Measurements from ENCODE around the gene ERI3.

ERI3 gene

GRCh38 chr1:44313265-44313918 lies 41.7 kb downstream of the ERI3 start:
- no peak for ATAC-seq
- Mint-ChIP-seq H3K27me3 (no peaks in the 10 kb centered on the region), H3K4me3 (no peak overlapping the region), H3K27ac (no peak overlapping the region), H3K9me3 (no peaks in the 10 kb centered on the region), H3K36me3 (peaks cover 70% of the 10 kb centered on the region), H3K4me1 (peaks cover 5% of the 10 kb centered on the region)

- Mint-ChIP-seq H3K36me3 (peaks cover 69% of the 10 kb centered on the region), H3K27me3 (no peaks in the 10 kb centered on the region), H3K27ac (no peak overlapping the region), H3K4me1 (no peaks in the 10 kb centered on the region), H3K9me3 (no peaks in the 10 kb centered on the region), H3K4me3 (no peak overlapping the region)
- ATAC-seq, result no peak
These were observed 42.5 kb downstream of the ERI3 start for GRCh38 chr1:44312399-44313196.

GRCh38 chr1:44310006-44310405 lies 45.1 kb downstream of the ERI3 start:
- Mint-ChIP-seq H3K4me1 (no peaks in the 10 kb centered on the region), H3K27ac (no peak overlapping the region), H3K36me3 (peaks cover 81% of the 10 kb centered on the region), H3K4me3 (no peak overlapping the region), H3K9me3 (no peaks in the 10 kb centered on the region), H3K27me3 (no peaks in the 10 kb centered on the region)
- no peak for ATAC-seq

- ATAC-seq, result no peak
- H3K4me3 Mint-ChIP-seq, result no peak overlapping the region
- no peaks in the 10 kb centered on the region for H3K9me3 Mint-ChIP-seq
- no peaks in the 10 kb centered on the region for H3K27me3 Mint-ChIP-seq
- H3K27ac Mint-ChIP-seq, result no peak overlapping the region
- H3K4me1 Mint-ChIP-seq, result no peaks in the 10 kb centered on the region
- H3K36me3 Mint-ChIP-seq, result peaks cover 85% of the 10 kb centered on the region
These were observed 49.1 kb downstream of the ERI3 start for GRCh38 chr1:44305962-44306422.

- no peaks in the 10 kb centered on the region for H3K9me3 Mint-ChIP-seq
- no peak overlapping the region for H3K27ac Mint-ChIP-seq
- H3K4me1 Mint-ChIP-seq, result no peaks in the 10 kb centered on the region
- no peak for ATAC-seq
- peaks cover 70% of the 10 kb centered on the region for H3K36me3 Mint-ChIP-seq
- no peak overlapping the region for H3K4me3 Mint-ChIP-seq
- no peaks in the 10 kb centered on the region for H3K27me3 Mint-ChIP-seq
These were observed 51.5 kb downstream of the ERI3 start for GRCh38 chr1:44303532-44303931.

GRCh38 chr1:44302541-44302940 lies 52.5 kb downstream of the ERI3 start:
- Mint-ChIP-seq H3K36me3 (peaks cover 72% of the 10 kb centered on the region), H3K27ac (no peak overlapping the region), H3K27me3 (no peaks in the 10 kb centered on the region), H3K4me3 (no peak overlapping the region), H3K4me1 (no peaks in the 10 kb centered on the region), H3K9me3 (no peaks in the 10 kb centered on the region)
- ATAC-seq, result no peak

GRCh38 chr1:44301442-44301841 lies 53.6 kb downstream of the ERI3 start:
- Mint-ChIP-seq H3K36me3 (peaks cover 68% of the 10 kb centered on the region), H3K4me1 (no peaks in the 10 kb centered on the region), H3K27ac (no peak overlapping the region), H3K4me3 (no peak overlapping the region), H3K9me3 (no peaks in the 10 kb centered on the region), H3K27me3 (no peaks in the 10 kb centered on the region)
- ATAC-seq, result no peak

- H3K9me3 Mint-ChIP-seq, result no peaks in the 10 kb centered on the region
- ATAC-seq, result no peak
- H3K36me3 Mint-ChIP-seq, result peaks cover 68% of the 10 kb centered on the region
- H3K27ac Mint-ChIP-seq, result no peak overlapping the region
- H3K4me3 Mint-ChIP-seq, result no peak overlapping the region
- H3K4me1 Mint-ChIP-seq, result no peaks in the 10 kb centered on the region
- H3K27me3 Mint-ChIP-seq, result no peaks in the 10 kb centered on the region
These were observed 54.2 kb downstream of the ERI3 start for GRCh38 chr1:44300852-44301251.

- no peaks in the 10 kb centered on the region for H3K9me3 Mint-ChIP-seq
- ATAC-seq, result no peak
These were observed 57.2 kb downstream of the ERI3 start for GRCh38 chr1:44297695-44298400.

GRCh38 chr1:44296806-44297205 lies 58.3 kb downstream of the ERI3 start:
- Mint-ChIP-seq H3K27ac (no peak overlapping the region), H3K4me3 (no peak overlapping the region), H3K4me1 (no peaks in the 10 kb centered on the region), H3K27me3 (no peaks in the 10 kb centered on the region), H3K9me3 (no peaks in the 10 kb centered on the region), H3K36me3 (peaks cover 65% of the 10 kb centered on the region)
- ATAC-seq, result no peak

More at GRCh38 chr1:44297695-44298400, 57.2 kb downstream of the ERI3 start:
- no peaks in the 10 kb centered on the region for H3K27me3 Mint-ChIP-seq
- no peaks in the 10 kb centered on the region for H3K4me1 Mint-ChIP-seq
- no peak overlapping the region for H3K4me3 Mint-ChIP-seq
- H3K27ac Mint-ChIP-seq, result no peak overlapping the region
- peaks cover 65% of the 10 kb centered on the region for H3K36me3 Mint-ChIP-seq

GRCh38 chr1:44296086-44296485 lies 59.0 kb downstream of the ERI3 start:
- Mint-ChIP-seq H3K27me3 (no peaks in the 10 kb centered on the region), H3K9me3 (no peaks in the 10 kb centered on the region), H3K4me1 (no peaks in the 10 kb centered on the region), H3K36me3 (peaks cover 67% of the 10 kb centered on the region), H3K4me3 (no peak overlapping the region), H3K27ac (no peak overlapping the region)
- no peak for ATAC-seq

- H3K36me3 Mint-ChIP-seq, result peaks cover 80% of the 10 kb centered on the region
- H3K4me1 Mint-ChIP-seq, result no peaks in the 10 kb centered on the region
- no peak overlapping the region for H3K4me3 Mint-ChIP-seq
- no peak overlapping the region for H3K27ac Mint-ChIP-seq
- H3K9me3 Mint-ChIP-seq, result no peaks in the 10 kb centered on the region
- H3K27me3 Mint-ChIP-seq, result no peaks in the 10 kb centered on the region
- no peak for ATAC-seq
These were observed 60.5 kb downstream of the ERI3 start for GRCh38 chr1:44294588-44295007.

- Mint-ChIP-seq H3K4me1 (no peaks in the 10 kb centered on the region), H3K9me3 (no peaks in the 10 kb centered on the region), H3K4me3 (no peak overlapping the region), H3K27ac (no peak overlapping the region), H3K36me3 (peaks cover 85% of the 10 kb centered on the region), H3K27me3 (no peaks in the 10 kb centered on the region)
- ATAC-seq, result no peak
These were observed 61.2 kb downstream of the ERI3 start for GRCh38 chr1:44293761-44294315.

- H3K4me1 Mint-ChIP-seq, result no peaks in the 10 kb centered on the region
- no peak overlapping the region for H3K4me3 Mint-ChIP-seq
- H3K27ac Mint-ChIP-seq, result no peak overlapping the region
- no peaks in the 10 kb centered on the region for H3K27me3 Mint-ChIP-seq
- H3K9me3 Mint-ChIP-seq, result no peaks in the 10 kb centered on the region
- no peak for ATAC-seq
- H3K36me3 Mint-ChIP-seq, result peaks cover 80% of the 10 kb centered on the region
These were observed 62.4 kb downstream of the ERI3 start for GRCh38 chr1:44292651-44293050.

Measured in stimulated activated memory B cell treated with anti-CD40 and anti-IgM and Interleukin-4, amounts not matched to agents 10 μg/mL and 1 μg/mL and 100 μg/mL, for 72 hours (primary cell).